ENCODE results near the gene ACIN1. TPM values are rescaled to one million over a fixed set of nuclear protein-coding genes. Genes with fewer than 3 reads are reported as not detected.

The ACIN1 gene
- total and polyA plus RNA-seq, 2 of the 13 experiments (the other 11 are each of a cell fraction or from before 2014, with no cell fraction given), result 165 to 183 TPM

- no peak for TF ChIP-seq ZNF501 (CRISPR knock-in tag; IDR thresholded peaks at IDR 0.05)
- TF ChIP-seq ZNF597 (CRISPR knock-in tag; IDR thresholded peaks at IDR 0.05), result no peak
- TF ChIP-seq ZNF280D (CRISPR knock-in tag; IDR thresholded peaks at IDR 0.05), result no peak
- 0 out of 2 replicates have a peak, but pooled peaks have one; percentile 13 for TF ChIP-seq ZNF839 (CRISPR knock-in tag; IDR thresholded peaks at IDR 0.05; ENCODE audit: borderline replicate concordance)
- TF ChIP-seq ZNF891 (CRISPR knock-in tag; IDR thresholded peaks at IDR 0.05), result peak; percentile 67; the same call in 1 of the 2 replicates
- TF ChIP-seq IKZF4 (CRISPR knock-in tag; IDR thresholded peaks at IDR 0.05; ENCODE audit: borderline replicate concordance, low read depth, not compliant biosample characterization), result peak; percentile 45
- TF ChIP-seq GTF2F1 (IDR thresholded peaks at IDR 0.05; ENCODE audit: low read length), result 0 out of 2 replicates have a peak, but pooled peaks have one; percentile 43
- no peak for TF ChIP-seq HNF1A (IDR thresholded peaks at IDR 0.05; ENCODE audit: low read depth)
- peak; percentile 11; the same call in 1 of the 2 replicates for TF ChIP-seq HNF1A (CRISPR knock-in tag; IDR thresholded peaks at IDR 0.05; ENCODE audit: borderline replicate concordance)
- peak; percentile 15; the same call in 1 of the 2 replicates for TF ChIP-seq ZNF17 (CRISPR knock-in tag; IDR thresholded peaks at IDR 0.05)
- TF ChIP-seq RAD51 (IDR thresholded peaks at IDR 0.05; ENCODE audit: borderline replicate concordance), result no peak
- 0 out of 2 replicates have a peak, but pooled peaks have one; percentile 22 for TF ChIP-seq MXD1 (CRISPR knock-in tag; IDR thresholded peaks at IDR 0.05)
- peak; percentile 92; the same call in 1 of the 2 replicates for TF ChIP-seq DZIP1 (CRISPR knock-in tag; IDR thresholded peaks at IDR 0.05)
- TF ChIP-seq ZBTB21 (CRISPR knock-in tag; IDR thresholded peaks at IDR 0.05), result no peak
- no peak for TF ChIP-seq ZNF768 (CRISPR knock-in tag; IDR thresholded peaks at IDR 0.05)
- TF ChIP-seq ZNF296 (CRISPR knock-in tag; conservative IDR thresholded peaks at IDR 0.05), result peak; percentile 56; the same call in 1 of the 2 replicates
Measured at GRCh38 chr14:23067847-23068788, 26.8 kb downstream of the ACIN1 start (continued).

All from HepG2 (cell line).